Activated naive CD8-positive, alpha-beta T cell treated with anti-CD3 and anti-CD28 coated beads for 36 hours (primary cell): ENCODE results near the gene MCAT. TPM values are rescaled to one million over a fixed set of nuclear protein-coding genes. Genes with fewer than 3 reads are reported as not detected.

Source experiments
- DNase-seq: peaks from one replicate; pipeline ENCODE4 v3.0.0; 2021
- H3K27ac Mint-ChIP-seq: one replicate; pipeline ENCODE4 v1.8.0; 2022; ENCODE audit warnings: mild to moderate bottlenecking, moderate library complexity, mixed read lengths
- H3K27me3 Mint-ChIP-seq: one replicate; pipeline ENCODE4 v1.8.0; 2022; ENCODE audit warnings: mild to moderate bottlenecking, mixed read lengths
- H3K36me3 Mint-ChIP-seq: one replicate; pipeline ENCODE4 v1.8.0; 2021; ENCODE audit warnings: mild to moderate bottlenecking, mixed read lengths
- H3K4me1 Mint-ChIP-seq: one replicate; pipeline ENCODE4 v1.8.0; 2021; ENCODE audit warnings: mixed read lengths
- H3K4me3 Mint-ChIP-seq: one replicate; pipeline ENCODE4 v1.8.0; 2022; ENCODE audit warnings: mild to moderate bottlenecking, moderate library complexity, mixed read lengths
- H3K9me3 Mint-ChIP-seq: one replicate; pipeline ENCODE4 v1.8.0; 2022; ENCODE audit warnings: mixed read lengths
- total RNA-seq, 2 experiments: library from RNA; stranded (reverse); gene quantifications; one replicate each; pipeline ENCODE4 v1.2.3, GENCODE V29; 2021

Gene MCAT
- total RNA-seq, 2 experiments from 2014 or later: 28.0 to 29.1 TPM

DNA sequence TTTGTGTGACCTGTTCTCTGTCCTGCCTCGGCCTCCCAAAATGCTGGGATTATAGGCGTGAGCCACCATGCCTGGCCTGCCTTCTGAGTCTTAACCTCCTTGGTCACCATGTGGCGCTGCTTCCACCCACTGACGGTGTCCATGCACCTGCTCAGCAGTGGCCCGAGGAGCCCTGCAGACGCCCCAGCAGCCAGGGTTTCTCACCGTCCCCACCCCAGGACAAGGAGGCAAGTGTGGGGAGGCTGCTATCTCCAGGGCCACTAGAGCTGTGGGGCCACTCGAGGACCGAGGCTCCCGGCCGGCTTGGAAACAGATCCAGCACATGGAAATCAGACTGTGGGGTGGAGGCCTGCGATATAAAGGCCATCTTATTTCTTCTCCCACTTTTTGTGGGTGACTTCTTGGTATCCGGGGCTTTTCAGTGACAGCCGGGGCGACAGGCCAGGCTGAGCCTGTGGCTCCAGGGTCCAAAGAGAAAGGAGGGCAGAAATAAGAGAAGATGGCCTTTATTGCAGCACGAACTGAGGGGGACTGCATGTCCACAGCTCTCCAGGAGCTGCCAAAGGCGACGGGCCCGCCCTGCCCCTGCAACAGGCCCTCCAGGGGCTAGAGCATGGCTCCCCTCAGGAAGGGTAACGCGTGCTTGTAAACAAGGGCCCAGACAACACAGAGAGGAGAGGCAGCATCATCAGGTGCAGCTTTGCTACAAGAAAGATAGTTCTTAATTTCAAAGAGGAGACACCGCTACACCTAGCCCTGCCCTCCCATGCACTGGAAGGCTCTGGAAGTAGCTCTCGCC, 23.1 kb upstream of the MCAT start:
- no peak for DNase-seq
- Mint-ChIP-seq H3K4me3 (no peak overlapping the region), H3K27ac (no peak overlapping the region), H3K36me3 (peaks cover 8% of the 10 kb centered on the region), H3K9me3 (no peaks in the 10 kb centered on the region), H3K4me1 (no peaks in the 10 kb centered on the region), H3K27me3 (no peaks in the 10 kb centered on the region)

GRCh38 chr22:43164636-43165035, 21.4 kb upstream of the MCAT start:
- no peaks in the 10 kb centered on the region for H3K9me3 Mint-ChIP-seq
- H3K4me1 Mint-ChIP-seq: no peaks in the 10 kb centered on the region
- H3K27me3 Mint-ChIP-seq: no peaks in the 10 kb centered on the region
- no peak overlapping the region for H3K4me3 Mint-ChIP-seq
- no peak for DNase-seq
- H3K27ac Mint-ChIP-seq: no peak overlapping the region
- H3K36me3 Mint-ChIP-seq: peaks cover 5% of the 10 kb centered on the region

- Mint-ChIP-seq H3K27me3 (no peaks in the 10 kb centered on the region), H3K27ac (no peak overlapping the region)
Observed at GRCh38 chr22:43163241-43163795, 20.1 kb upstream of the MCAT start.

DNA sequence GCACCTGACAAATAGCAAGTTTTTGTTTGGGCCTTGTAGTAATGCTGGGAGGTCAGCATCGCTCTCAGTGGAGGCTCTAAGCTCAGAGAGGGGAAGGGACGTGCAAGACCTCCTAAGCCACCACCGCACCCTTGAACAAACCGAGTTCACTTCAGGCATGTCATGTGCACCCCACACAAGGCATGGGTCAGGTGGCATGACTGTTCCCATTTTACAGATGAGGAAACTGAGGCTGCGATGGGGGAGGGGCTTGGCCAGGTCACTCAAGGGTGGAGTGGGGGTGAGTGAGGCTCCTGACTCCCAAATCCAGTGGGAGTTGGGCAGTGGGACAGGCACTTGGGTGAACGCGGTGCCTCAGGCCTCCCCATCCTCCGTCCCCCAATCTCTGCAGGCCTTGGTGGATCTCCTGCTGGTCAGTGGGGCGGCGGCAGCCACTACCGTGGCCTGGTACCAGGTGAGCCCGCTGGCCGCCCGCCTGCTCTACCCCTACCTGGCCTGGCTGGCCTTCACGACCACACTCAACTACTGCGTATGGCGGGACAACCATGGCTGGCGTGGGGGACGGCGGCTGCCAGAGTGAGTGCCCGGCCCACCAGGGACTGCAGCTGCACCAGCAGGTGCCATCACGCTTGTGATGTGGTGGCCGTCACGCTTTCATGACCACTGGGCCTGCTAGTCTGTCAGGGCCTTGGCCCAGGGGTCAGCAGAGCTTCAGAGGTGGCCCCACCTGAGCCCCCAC, 19.4 kb upstream of the MCAT start:
- Mint-ChIP-seq H3K9me3 (no peaks in the 10 kb centered on the region), H3K27ac (no peak overlapping the region), H3K36me3 (peaks cover 4% of the 10 kb centered on the region), H3K27me3 (no peaks in the 10 kb centered on the region), H3K4me1 (no peaks in the 10 kb centered on the region), H3K4me3 (no peak overlapping the region)
- DNase-seq: no peak

More at GRCh38 chr22:43163241-43163795, 20.1 kb upstream of the MCAT start:
- Mint-ChIP-seq H3K4me3 (no peak overlapping the region), H3K4me1 (no peaks in the 10 kb centered on the region), H3K9me3 (no peaks in the 10 kb centered on the region), H3K36me3 (peaks cover 7% of the 10 kb centered on the region)
- DNase-seq: no peak

DNA sequence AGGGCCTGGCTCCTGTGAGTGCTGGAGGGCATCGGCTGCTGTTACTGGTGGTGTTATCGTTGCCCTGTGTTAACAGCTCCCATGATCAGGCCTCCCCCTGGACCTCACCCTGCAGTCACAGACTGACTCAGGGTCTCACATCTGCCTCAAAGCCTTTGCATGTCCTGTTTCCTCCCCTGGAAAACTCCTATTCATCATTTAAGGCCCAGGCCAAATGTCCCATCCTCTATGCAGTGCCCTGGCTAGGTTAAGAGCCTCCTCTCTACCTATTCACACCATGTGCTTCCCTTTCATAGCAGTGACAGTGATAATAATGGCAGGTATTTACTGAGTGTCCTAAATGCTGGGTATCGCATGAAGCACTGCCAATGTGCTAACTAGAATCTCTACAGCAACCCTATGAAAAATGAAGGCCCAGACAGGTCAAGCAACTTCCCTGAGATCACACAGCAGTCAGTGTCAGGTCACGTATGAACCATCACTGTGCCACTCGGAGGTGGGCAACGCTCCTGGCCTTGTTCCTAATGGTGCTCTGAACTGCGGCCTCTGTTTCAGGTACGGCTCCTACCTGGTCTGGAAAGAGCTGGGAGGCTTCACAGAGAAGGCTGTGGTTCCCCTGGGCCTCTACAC, 17.4 kb upstream of the MCAT start:
- Mint-ChIP-seq H3K4me1 (peaks cover 2% of the 10 kb centered on the region), H3K9me3 (no peaks in the 10 kb centered on the region), H3K36me3 (peaks cover 4% of the 10 kb centered on the region), H3K4me3 (no peak overlapping the region), H3K27ac (no peak overlapping the region), H3K27me3 (no peaks in the 10 kb centered on the region)
- no peak for DNase-seq

GRCh38 chr22:43159484-43160178, 16.4 kb upstream of the MCAT start:
- no peak overlapping the region for H3K4me3 Mint-ChIP-seq
- peaks cover 4% of the 10 kb centered on the region for H3K36me3 Mint-ChIP-seq
- no peaks in the 10 kb centered on the region for H3K9me3 Mint-ChIP-seq
- peaks cover 3% of the 10 kb centered on the region for H3K4me1 Mint-ChIP-seq
- H3K27ac Mint-ChIP-seq: no peak overlapping the region
- DNase-seq: no peak
- H3K27me3 Mint-ChIP-seq: no peaks in the 10 kb centered on the region

DNA sequence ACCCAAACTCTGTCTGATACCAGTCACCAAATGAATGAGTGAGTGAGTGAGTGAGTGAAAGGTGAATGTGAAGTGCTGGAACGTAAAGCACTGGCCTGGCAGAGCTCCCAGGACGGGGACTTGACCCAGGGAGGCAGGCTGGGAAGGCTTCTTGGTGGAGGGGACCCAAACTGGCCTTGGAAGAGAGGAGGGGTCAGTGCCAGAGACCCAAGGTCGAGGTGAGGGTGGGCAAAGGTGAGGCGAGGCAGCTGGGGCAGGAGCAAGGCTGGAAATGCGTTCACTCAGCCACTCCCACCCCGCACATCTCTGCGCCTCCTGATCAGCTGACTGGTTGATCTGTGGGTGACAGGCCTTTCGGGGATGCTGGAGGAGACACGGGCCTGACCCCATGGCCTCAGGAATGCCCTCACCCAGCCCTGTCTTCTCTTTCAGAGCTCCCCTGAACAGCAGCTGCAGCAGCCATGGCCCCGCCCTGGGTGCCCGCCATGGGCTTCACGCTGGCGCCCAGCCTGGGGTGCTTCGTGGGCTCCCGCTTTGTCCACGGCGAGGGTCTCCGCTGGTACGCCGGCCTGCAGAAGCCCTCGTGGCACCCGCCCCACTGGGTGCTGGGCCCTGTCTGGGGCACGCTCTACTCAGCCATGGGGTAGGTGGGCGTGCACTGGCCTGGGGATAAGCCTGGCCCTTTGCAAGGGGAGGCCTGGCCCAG, 15.7 kb upstream of the MCAT start:
- Mint-ChIP-seq H3K9me3 (no peaks in the 10 kb centered on the region), H3K27ac (peak overlapping the region; percentile 44), H3K36me3 (peaks cover 4% of the 10 kb centered on the region), H3K4me1 (peaks cover 3% of the 10 kb centered on the region), H3K4me3 (no peak overlapping the region), H3K27me3 (no peaks in the 10 kb centered on the region)
- DNase-seq: no peak

GRCh38 chr22:43157874-43158546, 14.8 kb upstream of the MCAT start:
- Mint-ChIP-seq H3K27ac (no peak overlapping the region), H3K9me3 (no peaks in the 10 kb centered on the region), H3K4me1 (peaks cover 5% of the 10 kb centered on the region), H3K36me3 (peaks cover 4% of the 10 kb centered on the region), H3K27me3 (no peaks in the 10 kb centered on the region), H3K4me3 (no peak overlapping the region)
- no peak for DNase-seq

- H3K36me3 Mint-ChIP-seq: peaks cover 3% of the 10 kb centered on the region
- no peaks in the 10 kb centered on the region for H3K27me3 Mint-ChIP-seq
- DNase-seq: no peak
- H3K4me1 Mint-ChIP-seq: peaks cover 6% of the 10 kb centered on the region
- no peak overlapping the region for H3K4me3 Mint-ChIP-seq
- no peaks in the 10 kb centered on the region for H3K9me3 Mint-ChIP-seq
- H3K27ac Mint-ChIP-seq: peak overlapping the region; percentile 34
Observed at GRCh38 chr22:43156413-43156812, 13.2 kb upstream of the MCAT start.

DNA sequence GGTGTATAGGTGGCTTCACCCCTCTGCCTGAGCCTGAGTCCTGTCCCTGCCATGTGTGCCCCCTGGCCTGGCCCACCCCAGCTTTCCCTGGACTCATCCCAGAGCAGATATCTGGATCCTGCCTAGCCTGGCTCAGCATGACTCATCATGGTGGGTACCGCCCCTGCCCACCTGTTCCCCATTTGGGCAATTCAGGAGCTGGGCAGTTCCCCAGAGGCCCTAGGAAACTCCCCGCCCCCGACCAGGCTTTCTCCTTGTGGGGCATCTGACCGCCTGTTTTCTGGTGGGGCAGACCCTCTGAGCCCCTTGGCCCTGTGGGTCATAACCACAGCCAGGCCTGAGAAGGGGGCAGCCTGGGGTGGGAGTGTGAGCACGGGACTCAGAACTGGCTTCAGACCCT, 12.6 kb upstream of the MCAT start:
- DNase-seq: no peak
- H3K4me1 Mint-ChIP-seq: peaks cover 10% of the 10 kb centered on the region
- H3K27ac Mint-ChIP-seq: no peak overlapping the region
- H3K4me3 Mint-ChIP-seq: no peak overlapping the region
- H3K27me3 Mint-ChIP-seq: no peaks in the 10 kb centered on the region
- no peaks in the 10 kb centered on the region for H3K9me3 Mint-ChIP-seq
- H3K36me3 Mint-ChIP-seq: peaks cover 3% of the 10 kb centered on the region

- H3K36me3 Mint-ChIP-seq: peaks cover 3% of the 10 kb centered on the region
- DNase-seq: no peak
- no peak overlapping the region for H3K27ac Mint-ChIP-seq
- H3K4me1 Mint-ChIP-seq: peaks cover 13% of the 10 kb centered on the region
- no peaks in the 10 kb centered on the region for H3K27me3 Mint-ChIP-seq
- no peak overlapping the region for H3K4me3 Mint-ChIP-seq
- no peaks in the 10 kb centered on the region for H3K9me3 Mint-ChIP-seq
Observed at GRCh38 chr22:43154887-43155536, 11.8 kb upstream of the MCAT start.

- no peak for DNase-seq
- Mint-ChIP-seq H3K27ac (no peak overlapping the region), H3K4me1 (peaks cover 13% of the 10 kb centered on the region), H3K27me3 (no peaks in the 10 kb centered on the region), H3K36me3 (peaks cover 3% of the 10 kb centered on the region), H3K9me3 (no peaks in the 10 kb centered on the region), H3K4me3 (no peak overlapping the region)
Observed at GRCh38 chr22:43153899-43154298, 10.7 kb upstream of the MCAT start.

DNA sequence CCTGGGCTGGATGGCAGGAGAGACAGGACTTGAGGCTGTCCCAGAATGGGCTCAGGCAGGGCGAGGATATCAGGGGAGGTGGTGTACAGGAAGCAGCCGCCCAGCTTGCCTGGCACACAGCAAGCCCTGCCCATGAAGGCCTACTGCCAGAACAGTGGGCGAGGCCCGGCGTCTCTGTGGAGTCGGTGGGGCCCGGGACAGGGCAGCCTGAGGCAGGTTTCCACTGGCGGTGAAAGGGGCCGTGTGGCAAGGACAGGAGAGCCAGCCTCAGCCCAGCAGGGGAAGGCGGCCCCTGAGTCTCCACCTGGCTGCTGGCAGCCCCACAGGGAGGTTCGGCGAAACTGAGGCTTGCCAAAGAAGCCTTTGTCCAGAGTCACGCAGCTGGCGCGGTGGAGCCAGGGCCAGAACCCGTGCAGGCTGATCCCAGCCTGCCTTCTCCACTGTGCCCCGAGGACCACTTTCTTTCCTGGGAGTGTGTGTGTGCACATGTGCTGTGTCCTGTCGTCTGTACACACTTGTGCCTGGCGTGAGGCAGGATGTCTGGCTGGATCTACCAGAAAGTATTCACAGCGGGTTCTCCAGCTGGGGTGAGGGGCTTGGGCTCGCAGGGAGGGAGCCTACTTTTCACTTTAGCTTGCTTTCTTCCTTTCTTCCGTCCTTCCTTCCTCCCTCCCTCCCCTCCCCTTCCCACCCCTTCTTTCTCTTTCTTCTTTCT, 9.3 kb upstream of the MCAT start:
- DNase-seq: peak; percentile 69
- H3K4me3 Mint-ChIP-seq: peak overlapping the region; percentile 85
- no peaks in the 10 kb centered on the region for H3K27me3 Mint-ChIP-seq
- H3K4me1 Mint-ChIP-seq: peaks cover 16% of the 10 kb centered on the region
- H3K27ac Mint-ChIP-seq: peak overlapping the region; percentile 79
- no peaks in the 10 kb centered on the region for H3K9me3 Mint-ChIP-seq
- peaks cover 1% of the 10 kb centered on the region for H3K36me3 Mint-ChIP-seq
